ENCODE measurements around the gene IQSEC1. TPM values are rescaled to one million over a fixed set of nuclear protein-coding genes. Genes with fewer than 3 reads are reported as not detected.

Gene IQSEC1
- total RNA-seq, 1 donor from 2014 or later: 9.4 TPM

GRCh38 chr3:13106308-13107001 lies 33.2 kb upstream of the IQSEC1 start:
- ATAC-seq: peak; percentile 59

- ATAC-seq: no peak
Measured at GRCh38 chr3:13105896-13106250, 32.6 kb upstream of the IQSEC1 start.

- ATAC-seq: no peak
Measured at GRCh38 chr3:13105181-13105895, 32.1 kb upstream of the IQSEC1 start.

- no peak for ATAC-seq
Measured at GRCh38 chr3:13104511-13104910, 31.3 kb upstream of the IQSEC1 start.

- no peak for ATAC-seq
Measured at GRCh38 chr3:13103416-13104058, 30.3 kb upstream of the IQSEC1 start.

- ATAC-seq: no peak
Measured at GRCh38 chr3:13102386-13103345, 29.4 kb upstream of the IQSEC1 start.

GRCh38 chr3:13099707-13100106 lies 26.5 kb upstream of the IQSEC1 start:
- ATAC-seq: no peak

- no peak for ATAC-seq
Measured at GRCh38 chr3:13098192-13098988, 25.2 kb upstream of the IQSEC1 start.

- ATAC-seq: no peak
Measured at GRCh38 chr3:13096356-13096755, 23.1 kb upstream of the IQSEC1 start.

- ATAC-seq: no peak
Measured at GRCh38 chr3:13095408-13095937, 22.2 kb upstream of the IQSEC1 start.

- no peak for ATAC-seq
Measured at GRCh38 chr3:13093687-13094086, 20.5 kb upstream of the IQSEC1 start.

- ATAC-seq: no peak
Measured at GRCh38 chr3:13092621-13093617, 19.7 kb upstream of the IQSEC1 start.

- peak; percentile 80 for ATAC-seq
Measured at GRCh38 chr3:13091898-13092611, 18.8 kb upstream of the IQSEC1 start.

GRCh38 chr3:13088028-13089006 lies 15.1 kb upstream of the IQSEC1 start:
- no peak for ATAC-seq

- ATAC-seq: no peak
Measured at GRCh38 chr3:13087320-13087990, 14.2 kb upstream of the IQSEC1 start.

- no peak for ATAC-seq
Measured at GRCh38 chr3:13086531-13086981, 13.3 kb upstream of the IQSEC1 start.

GRCh38 chr3:13085846-13086179 lies 12.6 kb upstream of the IQSEC1 start:
- no peak for ATAC-seq

All from esophagus mucosa (tissue), 1 donor.